RWPE2 (cell line): Measurements from ENCODE around the gene NEAT1.

ENCODE experiments used
- ATAC-seq: fragments of 200-7000 bp; cut with Tn5 transposase; 3 replicates; pipeline ENCODE4 v1.9.1; 2021; ENCODE audit warnings: low read depth
- DNase-seq: peaks from one replicate; pipeline ENCODE4 v3.0.0-alpha.2; 2020; ENCODE audit warnings: low spot score
- H3K27ac ChIP-seq: fragments of 450-650 bp; 2 replicates; pipeline ENCODE4 v1.5.1; 2017; ENCODE audit warnings: mild to moderate bottlenecking; ENCODE audit not compliant: poor library complexity, severe bottlenecking
- H3K27me3 ChIP-seq: fragments of 250-450 bp; sonication (Bioruptor Pico); 2 replicates; pipeline ENCODE4 v1.5.1; 2021; ENCODE audit warnings: mild to moderate bottlenecking, moderate library complexity; ENCODE audit not compliant: insufficient read depth, poor library complexity, severe bottlenecking
- H3K36me3 ChIP-seq: fragments of 250-450 bp; sonication (Bioruptor Pico); 2 replicates; pipeline ENCODE4 v1.5.1; 2020; ENCODE audit warnings: low read depth, mild to moderate bottlenecking, moderate library complexity
- H3K4me1 ChIP-seq: fragments of 250-450 bp; sonication (Bioruptor Pico); 2 replicates; pipeline ENCODE4 v1.5.1; 2021; ENCODE audit warnings: mild to moderate bottlenecking, moderate library complexity; ENCODE audit not compliant: insufficient read depth, poor library complexity, severe bottlenecking
- H3K4me3 ChIP-seq: fragments of 250-450 bp; sonication (Bioruptor Pico); 2 replicates; pipeline ENCODE4 v1.5.1; 2021; ENCODE audit warnings: mild to moderate bottlenecking, moderate library complexity; ENCODE audit not compliant: severe bottlenecking
- H3K9me3 ChIP-seq: fragments of 250-450 bp; sonication (Bioruptor Pico); 2 replicates; pipeline ENCODE4 v1.5.1; 2021; ENCODE audit warnings: mild to moderate bottlenecking, moderate library complexity; ENCODE audit not compliant: severe bottlenecking
- TF ChIP-seq, protein P1 (sequence below): fragments of 450-650 bp; IDR thresholded peaks from one replicate; pipeline ENCODE4 v1.5.1; 2017; ENCODE audit warnings: mild to moderate bottlenecking, moderate library complexity; ENCODE audit not compliant: poor library complexity, severe bottlenecking

NEAT1 gene

DNA sequence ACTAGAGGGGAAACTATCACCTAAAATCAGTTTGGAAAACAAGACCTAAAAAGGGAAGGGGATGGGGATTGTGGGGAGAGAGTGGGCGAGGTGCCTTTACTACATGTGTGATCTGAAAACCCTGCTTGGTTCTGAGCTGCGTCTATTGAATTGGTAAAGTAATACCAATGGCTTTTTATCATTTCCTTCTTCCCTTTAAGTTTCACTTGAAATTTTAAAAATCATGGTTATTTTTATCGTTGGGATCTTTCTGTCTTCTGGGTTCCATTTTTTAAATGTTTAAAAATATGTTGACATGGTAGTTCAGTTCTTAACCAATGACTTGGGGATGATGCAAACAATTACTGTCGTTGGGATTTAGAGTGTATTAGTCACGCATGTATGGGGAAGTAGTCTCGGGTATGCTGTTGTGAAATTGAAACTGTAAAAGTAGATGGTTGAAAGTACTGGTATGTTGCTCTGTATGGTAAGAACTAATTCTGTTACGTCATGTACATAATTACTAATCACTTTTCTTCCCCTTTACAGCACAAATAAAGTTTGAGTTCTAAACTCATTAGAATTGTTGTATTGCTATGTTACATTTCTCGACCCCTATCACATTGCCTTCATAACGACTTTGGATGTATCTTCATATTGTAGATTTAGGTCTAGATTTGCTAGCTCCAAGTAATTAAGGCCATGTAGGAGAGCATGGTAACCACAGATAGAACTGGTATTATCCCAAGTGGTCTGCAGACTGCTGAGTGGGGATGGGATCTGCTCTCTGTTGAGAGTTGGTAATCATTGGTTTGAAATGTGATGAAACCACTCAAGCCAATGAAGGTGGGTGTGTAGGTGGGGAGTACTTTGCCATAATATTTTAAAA lies 3.6 kb downstream of the NEAT1 start:
- Histone ChIP-seq H3K27me3 (no peaks in the 10 kb centered on the region), H3K27ac (peak overlapping the region; percentile 97), H3K4me3 (peak overlapping the region; percentile 76), H3K36me3 (peaks cover 84% of the 10 kb centered on the region), H3K4me1 (peaks cover 25% of the 10 kb centered on the region), H3K9me3 (no peaks in the 10 kb centered on the region)
- DNase-seq (no peak), ATAC-seq (peak; percentile 1; the same call in 1 of the 3 replicates)
- TF ChIP-seq, protein P1, sequence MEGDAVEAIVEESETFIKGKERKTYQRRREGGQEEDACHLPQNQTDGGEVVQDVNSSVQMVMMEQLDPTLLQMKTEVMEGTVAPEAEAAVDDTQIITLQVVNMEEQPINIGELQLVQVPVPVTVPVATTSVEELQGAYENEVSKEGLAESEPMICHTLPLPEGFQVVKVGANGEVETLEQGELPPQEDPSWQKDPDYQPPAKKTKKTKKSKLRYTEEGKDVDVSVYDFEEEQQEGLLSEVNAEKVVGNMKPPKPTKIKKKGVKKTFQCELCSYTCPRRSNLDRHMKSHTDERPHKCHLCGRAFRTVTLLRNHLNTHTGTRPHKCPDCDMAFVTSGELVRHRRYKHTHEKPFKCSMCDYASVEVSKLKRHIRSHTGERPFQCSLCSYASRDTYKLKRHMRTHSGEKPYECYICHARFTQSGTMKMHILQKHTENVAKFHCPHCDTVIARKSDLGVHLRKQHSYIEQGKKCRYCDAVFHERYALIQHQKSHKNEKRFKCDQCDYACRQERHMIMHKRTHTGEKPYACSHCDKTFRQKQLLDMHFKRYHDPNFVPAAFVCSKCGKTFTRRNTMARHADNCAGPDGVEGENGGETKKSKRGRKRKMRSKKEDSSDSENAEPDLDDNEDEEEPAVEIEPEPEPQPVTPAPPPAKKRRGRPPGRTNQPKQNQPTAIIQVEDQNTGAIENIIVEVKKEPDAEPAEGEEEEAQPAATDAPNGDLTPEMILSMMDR: no peak

DNA sequence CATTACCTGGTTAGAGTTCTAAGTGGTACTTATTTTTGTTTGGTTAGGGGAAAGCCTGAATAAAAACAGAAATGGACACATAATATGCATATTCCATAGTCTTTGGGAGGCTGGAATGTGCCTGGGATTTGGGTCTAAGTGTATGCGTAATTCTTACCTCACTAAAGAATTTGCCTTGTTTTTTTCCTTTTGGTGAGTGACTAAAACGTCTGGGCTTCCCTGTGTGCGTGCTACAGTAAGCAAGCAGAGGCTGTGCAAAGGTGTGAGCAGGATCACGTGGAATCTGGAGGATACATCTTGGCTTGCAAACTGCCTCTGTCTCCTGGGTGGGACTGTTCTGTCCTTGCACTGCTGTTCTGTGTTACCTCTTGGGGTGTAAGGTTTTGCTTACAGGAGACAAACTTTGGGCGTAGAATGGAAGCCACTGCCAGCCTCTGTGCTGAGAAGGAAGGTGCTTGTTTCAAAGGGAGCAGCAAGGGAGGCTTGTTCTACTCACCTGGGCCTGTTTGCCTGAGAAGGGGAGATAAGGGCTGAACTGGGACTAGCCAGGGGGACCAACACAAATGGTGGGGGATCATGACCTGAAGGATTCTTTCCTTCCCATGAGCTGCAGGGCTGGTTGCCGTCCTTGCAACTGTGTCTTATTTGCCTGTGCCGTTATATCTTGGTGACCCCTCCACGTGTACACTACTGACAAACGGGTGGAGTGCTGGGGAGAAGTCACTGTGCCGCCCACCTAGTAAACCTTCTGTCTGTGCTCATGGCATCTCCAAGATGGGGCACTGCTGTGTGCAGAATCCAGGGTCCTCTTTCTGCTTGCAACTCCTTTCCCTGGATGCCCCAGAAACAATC lies 4.5 kb downstream of the NEAT1 start:
- Histone ChIP-seq H3K4me3 (peak overlapping the region; percentile 76), H3K4me1 (peaks cover 25% of the 10 kb centered on the region), H3K27ac (peak overlapping the region; percentile 97), H3K9me3 (no peaks in the 10 kb centered on the region), H3K36me3 (peaks cover 93% of the 10 kb centered on the region), H3K27me3 (no peaks in the 10 kb centered on the region)
- TF ChIP-seq, protein P1: no peak
- ATAC-seq (peak; percentile 19), DNase-seq (peak; percentile 45)

DNA sequence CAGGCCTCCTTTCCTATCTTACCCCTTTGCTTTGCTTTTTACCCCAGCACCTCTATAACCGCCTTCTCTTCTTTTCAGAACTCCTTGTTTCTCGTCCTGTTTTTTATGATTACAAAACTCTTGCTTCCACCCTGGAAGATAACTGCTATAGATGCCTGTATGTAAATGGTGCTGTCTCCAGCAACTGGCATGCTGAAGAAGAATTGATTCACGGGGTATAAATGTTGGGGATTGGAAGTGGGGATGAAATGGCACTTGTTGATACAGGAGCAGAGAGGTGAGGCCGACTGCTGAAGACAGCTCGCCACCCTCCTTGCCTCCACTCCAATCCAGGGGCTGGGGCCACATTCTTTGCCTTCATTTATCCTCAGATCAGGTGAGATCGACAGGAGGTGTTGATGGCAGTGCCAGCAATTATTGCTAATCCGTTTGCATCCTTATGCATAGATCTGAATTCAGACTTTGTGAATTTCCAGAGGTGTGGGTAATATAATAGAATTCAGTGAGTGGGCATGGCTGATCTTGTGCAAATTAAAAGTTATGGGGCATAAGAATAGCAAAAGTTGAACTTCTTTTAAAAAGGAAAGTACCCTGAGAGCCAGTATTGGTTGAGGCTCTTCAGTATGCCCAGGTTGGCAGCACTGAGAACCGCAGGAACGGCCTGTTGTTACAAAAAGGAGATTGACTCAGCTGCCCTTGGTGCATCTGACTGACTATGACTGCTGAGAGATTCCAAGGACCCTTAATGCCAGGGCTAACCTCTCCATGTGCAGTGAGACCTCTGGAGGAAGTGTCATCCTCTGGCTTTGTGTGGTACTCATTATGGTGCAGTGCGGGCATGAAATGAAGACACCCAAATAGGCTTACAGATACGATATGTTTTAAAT lies 5.3 kb downstream of the NEAT1 start:
- no peaks in the 10 kb centered on the region for H3K9me3 ChIP-seq
- H3K4me1 ChIP-seq: peaks cover 25% of the 10 kb centered on the region
- peak; percentile 15 for ATAC-seq
- peak overlapping the region; percentile 76 for H3K4me3 ChIP-seq
- no peaks in the 10 kb centered on the region for H3K27me3 ChIP-seq
- H3K27ac ChIP-seq: peak overlapping the region; percentile 97
- TF ChIP-seq, protein P1: no peak
- peaks cover 100% of the 10 kb centered on the region for H3K36me3 ChIP-seq
- DNase-seq: peak; percentile 45

DNA sequence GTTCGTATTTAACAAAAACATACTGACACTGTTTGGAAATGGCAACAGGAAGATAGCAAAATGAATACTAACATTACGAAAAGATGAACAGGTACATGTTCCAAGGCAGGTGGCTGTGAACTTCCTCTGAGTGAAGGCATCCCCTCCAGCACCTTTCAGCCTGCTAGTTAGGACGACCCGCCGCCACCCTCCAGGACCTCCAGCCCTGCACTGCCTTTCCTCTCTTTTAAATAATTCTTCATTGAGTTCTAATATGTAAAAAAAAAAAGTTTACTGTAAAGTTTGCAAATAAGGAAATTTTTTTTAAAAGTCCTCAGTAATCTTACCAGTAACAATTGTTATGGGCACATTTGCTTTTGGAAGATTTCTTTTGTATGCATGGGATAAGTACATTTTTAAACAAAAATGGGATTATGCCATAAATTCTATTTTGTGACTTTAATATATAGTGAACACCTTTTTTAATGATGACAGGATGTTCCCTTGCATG lies 6.0 kb downstream of the NEAT1 start:
- TF ChIP-seq, protein P1: no peak
- Histone ChIP-seq H3K27ac (peak overlapping the region; percentile 97), H3K27me3 (no peaks in the 10 kb centered on the region), H3K36me3 (peaks cover 100% of the 10 kb centered on the region), H3K9me3 (no peaks in the 10 kb centered on the region), H3K4me1 (peaks cover 30% of the 10 kb centered on the region), H3K4me3 (peak overlapping the region; percentile 76)
- DNase-seq (no peak), ATAC-seq (peak; percentile 1; the same call in 2 of the 3 replicates)
